Activated CD4-positive, alpha-beta T cell treated with anti-CD3 and anti-CD28 coated beads for 48 hours (primary cell): ENCODE data around the gene PTCH1.

Experiments
- DNase-seq: peaks from one replicate; pipeline ENCODE4 v3.0.0-alpha.2; 2020

PTCH1 gene

GRCh38 chr9:95497772-95498171 lies 19.0 kb downstream of the PTCH1 start:
- no peak for DNase-seq

GRCh38 chr9:95496687-95497086 lies 20.1 kb downstream of the PTCH1 start:
- DNase-seq = no peak

GRCh38 chr9:95495961-95496360 lies 20.8 kb downstream of the PTCH1 start:
- DNase-seq = no peak

- no peak for DNase-seq
These were observed 21.2 kb downstream of the PTCH1 start for GRCh38 chr9:95495529-95495928.

- DNase-seq = peak; percentile 88
These were observed 22.1 kb downstream of the PTCH1 start for GRCh38 chr9:95494416-95495371.

- peak; percentile 56 for DNase-seq
These were observed 22.8 kb downstream of the PTCH1 start for GRCh38 chr9:95494022-95494415.

GRCh38 chr9:95493402-95493801 lies 23.4 kb downstream of the PTCH1 start:
- DNase-seq = no peak

- DNase-seq = no peak
These were observed 25.0 kb downstream of the PTCH1 start for GRCh38 chr9:95491543-95492320.

GRCh38 chr9:95488954-95489353 lies 27.8 kb downstream of the PTCH1 start:
- no peak for DNase-seq

- DNase-seq = no peak
These were observed 30.5 kb downstream of the PTCH1 start for GRCh38 chr9:95486318-95486717.

- no peak for DNase-seq
These were observed 32.5 kb downstream of the PTCH1 start for GRCh38 chr9:95484225-95484624.

- DNase-seq = no peak
These were observed 33.3 kb downstream of the PTCH1 start for GRCh38 chr9:95483431-95483830.

GRCh38 chr9:95482621-95483020 lies 34.1 kb downstream of the PTCH1 start:
- DNase-seq = no peak

- no peak for DNase-seq
These were observed 35.8 kb downstream of the PTCH1 start for GRCh38 chr9:95481000-95481399.

- DNase-seq = no peak
These were observed 36.4 kb downstream of the PTCH1 start for GRCh38 chr9:95480346-95480745.

GRCh38 chr9:95479330-95479729 lies 37.4 kb downstream of the PTCH1 start:
- DNase-seq = no peak

- DNase-seq = no peak
These were observed 38.4 kb downstream of the PTCH1 start for GRCh38 chr9:95478335-95478734.

- no peak for DNase-seq
These were observed 38.9 kb downstream of the PTCH1 start for GRCh38 chr9:95477885-95478284.

- no peak for DNase-seq
These were observed 39.3 kb downstream of the PTCH1 start for GRCh38 chr9:95477441-95477840.

GRCh38 chr9:95468791-95469190 lies 48.0 kb downstream of the PTCH1 start:
- no peak for DNase-seq

- no peak for DNase-seq
These were observed 51.7 kb downstream of the PTCH1 start for GRCh38 chr9:95465115-95465514.

GRCh38 chr9:95463148-95464060 lies 53.4 kb downstream of the PTCH1 start:
- peak; percentile 6 for DNase-seq
